GM23338 (cell line): ENCODE measurements around the gene FOXD1. TPM values are rescaled to one million over a fixed set of nuclear protein-coding genes. Genes with fewer than 3 reads are reported as not detected.
"Not testable (repeated sequence)": the region's sequence is repeated elsewhere in the genome, so short reads cannot be mapped to it uniquely, and the experiment has no call there.

Experiments
- ATAC-seq: fragments of 200-7000 bp; cut with Tn5 transposase; 3 replicates; pipeline ENCODE4 v1.9.1; 2020
- DNase-seq: peaks from one replicate; pipeline ENCODE4 v3.0.0-alpha.2; 2015; ENCODE audit warnings: low spot score
- H2AFZ ChIP-seq: fragments of 200-600 bp; sonication (generic); 2 replicates; pipeline ENCODE4 v1.8.0; 2016; ENCODE audit warnings: antibody characterized with exemption, mild to moderate bottlenecking, moderate library complexity
- H3F3A ChIP-seq: fragments of 200-600 bp; sonication (generic); replicated peaks from 2 replicates; pipeline ENCODE4 v1.8.0; 2017; ENCODE audit warnings: antibody characterized with exemption, mixed run types, low read depth
- H3K27ac ChIP-seq: fragments of 200-600 bp; sonication (generic); 2 replicates; pipeline ENCODE4 v1.6.1; 2016; ENCODE audit warnings: low read depth
- H3K27me3 ChIP-seq: fragments of 200-600 bp; sonication (generic); 2 replicates; pipeline ENCODE4 v1.8.0; 2016; ENCODE audit warnings: mild to moderate bottlenecking, mixed run types, moderate library complexity; ENCODE audit not compliant: insufficient read depth
- H3K36me3 ChIP-seq: fragments of 200-600 bp; sonication (generic); 2 replicates; pipeline ENCODE4 v1.8.0; 2016; ENCODE audit warnings: mild to moderate bottlenecking; ENCODE audit not compliant: insufficient read depth
- H3K4me1 ChIP-seq: fragments of 200-600 bp; sonication (generic); 2 replicates; pipeline ENCODE4 v1.8.0; 2016; ENCODE audit warnings: mild to moderate bottlenecking, moderate library complexity; ENCODE audit not compliant: insufficient read depth
- H3K4me2 ChIP-seq: fragments of 200-600 bp; sonication (generic); 2 replicates; pipeline ENCODE4 v1.7.1; 2017; ENCODE audit warnings: mixed run types
- H3K4me3 ChIP-seq: fragments of 200-600 bp; sonication (generic); 2 replicates; pipeline ENCODE4 v1.6.1; 2016; ENCODE audit warnings: mixed run types
- H3K79me2 ChIP-seq: fragments of 200-600 bp; sonication (generic); replicated peaks from 2 replicates; pipeline ENCODE4 v1.8.0; 2017; ENCODE audit warnings: mild to moderate bottlenecking; ENCODE audit not compliant: insufficient read depth
- H3K9me2 ChIP-seq: fragments of 200-600 bp; sonication (generic); 2 replicates; pipeline ENCODE4 v1.8.0; 2017; ENCODE audit not compliant: insufficient read depth
- H4K20me1 ChIP-seq: fragments of 200-600 bp; sonication (generic); replicated peaks from 2 replicates; pipeline ENCODE4 v1.8.0; 2017; ENCODE audit warnings: mild to moderate bottlenecking; ENCODE audit not compliant: insufficient read depth
- H3K27ac Mint-ChIP-seq: 2 replicates; pipeline ENCODE4 v1.8.0; 2020; ENCODE audit warnings: inconsistent platforms, mild to moderate bottlenecking, moderate library complexity, mixed read lengths
- H3K27me3 Mint-ChIP-seq: 3 replicates; pipeline ENCODE4 v1.8.0; 2022; ENCODE audit warnings: low read depth, mild to moderate bottlenecking, moderate library complexity, mixed read lengths, inconsistent platforms; ENCODE audit not compliant: insufficient read depth, poor library complexity
- H3K36me3 Mint-ChIP-seq: 3 replicates; pipeline ENCODE4 v1.8.0; 2021; ENCODE audit warnings: low read depth, mild to moderate bottlenecking, inconsistent platforms, moderate library complexity, mixed read lengths
- H3K4me1 Mint-ChIP-seq: 3 replicates; pipeline ENCODE4 v1.8.0; 2020; ENCODE audit warnings: mild to moderate bottlenecking, inconsistent platforms, mixed read lengths
- H3K4me3 Mint-ChIP-seq: 3 replicates; pipeline ENCODE4 v1.8.0; 2021; ENCODE audit warnings: moderate library complexity, mild to moderate bottlenecking, inconsistent platforms, mixed read lengths
- H3K9me3 Mint-ChIP-seq: 3 replicates; pipeline ENCODE4 v1.8.0; 2020; ENCODE audit warnings: moderate library complexity, mild to moderate bottlenecking, inconsistent platforms, mixed read lengths
- EZH2 ChIP-seq: fragments of 200-600 bp; sonication (generic); IDR thresholded peaks from one replicate; pipeline ENCODE4 v1.8.0; 2017; ENCODE audit warnings: antibody characterized with exemption, mild to moderate bottlenecking, low read depth; ENCODE audit not compliant: unreplicated experiment
- JUNB ChIP-seq: IDR thresholded peaks from one replicate; pipeline ENCODE4 v1.6.1; 2016; ENCODE audit warnings: antibody characterized with exemption; ENCODE audit not compliant: unreplicated experiment
- NANOG ChIP-seq: IDR thresholded peaks from 2 replicates; pipeline ENCODE4 v1.6.1; 2016; ENCODE audit warnings: antibody characterized with exemption, borderline replicate concordance
- POLR2AphosphoS5 ChIP-seq: IDR thresholded peaks from 2 replicates; pipeline ENCODE4 v1.6.1; 2016; ENCODE audit warnings: antibody characterized with exemption, low read depth
- ZNF331 ChIP-seq: fragments of 250-450 bp; sonication (Bioruptor Pico); IDR thresholded peaks from 2 replicates; pipeline ENCODE4 v1.5.0; 2020; ENCODE audit warnings: low read depth, mild to moderate bottlenecking, moderate library complexity
- ZNF462 ChIP-seq: fragments of 250-450 bp; sonication (Bioruptor Pico); IDR thresholded peaks from 2 replicates; pipeline ENCODE4 v1.5.0; 2020; ENCODE audit warnings: mild to moderate bottlenecking, moderate library complexity
- polyA plus RNA-seq: library from polyadenylated mRNA; unstranded; fragments of >200 nt; fragmentation: Nextera tagmentation; extraction: Ambion mirVana; gene quantifications from 2 replicates; pipeline ENCODE4 v1.2.1, GENCODE V29; 2016
- total RNA-seq: library from RNA; depleted of rRNA; stranded (reverse); fragments of >200 nt; shearing (Covaris generic); gene quantifications from 2 replicates; pipeline ENCODE4 v1.2.3, GENCODE V29; 2014

The FOXD1 gene
- total and polyA plus RNA-seq, 2 experiments from 2014 or later, result 0.42 TPM; not detected in 1

- Mint-ChIP-seq H3K27ac (peak overlapping the region; percentile 98), H3K4me1 (peaks cover 63% of the 10 kb centered on the region), H3K4me3 (peak overlapping the region; percentile 56)
- not testable (repeated sequence) for H3K36me3 Mint-ChIP-seq, H3K79me2 ChIP-seq, H3K36me3 ChIP-seq, H3K9me3 Mint-ChIP-seq, H3F3A ChIP-seq, H4K20me1 ChIP-seq, H3K9me2 ChIP-seq, H3K27me3 Mint-ChIP-seq, H2AFZ ChIP-seq, H3K27me3 ChIP-seq
- ATAC-seq (peak; percentile 83), DNase-seq (peak; percentile 40)
- Histone ChIP-seq H3K4me3 (peak overlapping the region; percentile 6), H3K27ac (peak overlapping the region; percentile 89), H3K4me2 (peak overlapping the region; percentile 13), H3K4me1 (peaks cover 23% of the 10 kb centered on the region)
Observed at GRCh38 chr5:73487257-73487656, 38.7 kb upstream of the FOXD1 start.

- DNase-seq (peak; percentile 64), ATAC-seq (peak; percentile 72)
Observed at GRCh38 chr5:73486119-73486899, 37.7 kb upstream of the FOXD1 start.

More at GRCh38 chr5:73486119-73486899, 37.7 kb upstream of the FOXD1 start:
- peaks cover 23% of the 10 kb centered on the region for H3K4me1 ChIP-seq
- H3K27me3 ChIP-seq, result no peaks in the 10 kb centered on the region
- peak overlapping the region; percentile 25 for H3K4me3 ChIP-seq
- H3K9me3 Mint-ChIP-seq, result no peaks in the 10 kb centered on the region; the same call in 2 of the 3 replicates
- H3K36me3 ChIP-seq, result no peaks in the 10 kb centered on the region
- H3K36me3 Mint-ChIP-seq, result peaks cover 3% of the 10 kb centered on the region; the same call in 2 of the 3 replicates
- TF ChIP-seq ZNF462, result peak; percentile 76
- TF ChIP-seq POLR2AphosphoS5, result 0 out of 2 replicates have a peak, but pooled peaks have one; percentile 20
- TF ChIP-seq JUNB, result no peak
- TF ChIP-seq NANOG, result peak; percentile 71
- no peak for TF ChIP-seq EZH2
- TF ChIP-seq ZNF331 (CRISPR knock-in tag), result no peak
- H3K4me1 Mint-ChIP-seq, result peaks cover 60% of the 10 kb centered on the region
- no peaks in the 10 kb centered on the region for H3K79me2 ChIP-seq
- H3K27ac Mint-ChIP-seq, result peak overlapping the region; percentile 98
- peak overlapping the region; percentile 13 for H3K4me2 ChIP-seq
- peak overlapping the region; percentile 89 for H3K27ac ChIP-seq
- H3K27me3 Mint-ChIP-seq, result peaks cover 6% of the 10 kb centered on the region
- H3F3A ChIP-seq, result peaks cover 6% of the 10 kb centered on the region; the same call in 1 of the 2 replicates
- peaks cover 10% of the 10 kb centered on the region for H3K9me2 ChIP-seq
- no peak overlapping the region for H2AFZ ChIP-seq
- no peaks in the 10 kb centered on the region for H4K20me1 ChIP-seq
- peak overlapping the region; percentile 37 for H3K4me3 Mint-ChIP-seq
